GM20000 (cell line): ENCODE data around the gene ZNF584.

Source experiments
- DNase-seq: peaks from one replicate; pipeline ENCODE4 v3.0.0; 2012; ENCODE audit warnings: low spot score
- TF ChIP-seq, protein P1 (sequence below): IDR thresholded peaks from 2 replicates; pipeline ENCODE4 v1.5.1; 2012; ENCODE audit warnings: mild to moderate bottlenecking, control low read depth; ENCODE audit errors: extremely low read depth, missing control alignments

The ZNF584 gene

GRCh38 chr19:58451358-58452101 is 43.1 kb downstream of the ZNF584 start, which contains the start of gene ZNF324B:
ZNF324B (plus strand) TSS chr19:58451622; CDS start chr19:58453702, 2,080 bp downstream.
- TF ChIP-seq, protein P1, sequence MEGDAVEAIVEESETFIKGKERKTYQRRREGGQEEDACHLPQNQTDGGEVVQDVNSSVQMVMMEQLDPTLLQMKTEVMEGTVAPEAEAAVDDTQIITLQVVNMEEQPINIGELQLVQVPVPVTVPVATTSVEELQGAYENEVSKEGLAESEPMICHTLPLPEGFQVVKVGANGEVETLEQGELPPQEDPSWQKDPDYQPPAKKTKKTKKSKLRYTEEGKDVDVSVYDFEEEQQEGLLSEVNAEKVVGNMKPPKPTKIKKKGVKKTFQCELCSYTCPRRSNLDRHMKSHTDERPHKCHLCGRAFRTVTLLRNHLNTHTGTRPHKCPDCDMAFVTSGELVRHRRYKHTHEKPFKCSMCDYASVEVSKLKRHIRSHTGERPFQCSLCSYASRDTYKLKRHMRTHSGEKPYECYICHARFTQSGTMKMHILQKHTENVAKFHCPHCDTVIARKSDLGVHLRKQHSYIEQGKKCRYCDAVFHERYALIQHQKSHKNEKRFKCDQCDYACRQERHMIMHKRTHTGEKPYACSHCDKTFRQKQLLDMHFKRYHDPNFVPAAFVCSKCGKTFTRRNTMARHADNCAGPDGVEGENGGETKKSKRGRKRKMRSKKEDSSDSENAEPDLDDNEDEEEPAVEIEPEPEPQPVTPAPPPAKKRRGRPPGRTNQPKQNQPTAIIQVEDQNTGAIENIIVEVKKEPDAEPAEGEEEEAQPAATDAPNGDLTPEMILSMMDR: no peak
- DNase-seq: peak; percentile 97

- TF ChIP-seq, protein P1: no peak
- DNase-seq: no peak
Observed at GRCh38 chr19:58453743-58454142, 45.3 kb downstream of the ZNF584 start.

DNA sequence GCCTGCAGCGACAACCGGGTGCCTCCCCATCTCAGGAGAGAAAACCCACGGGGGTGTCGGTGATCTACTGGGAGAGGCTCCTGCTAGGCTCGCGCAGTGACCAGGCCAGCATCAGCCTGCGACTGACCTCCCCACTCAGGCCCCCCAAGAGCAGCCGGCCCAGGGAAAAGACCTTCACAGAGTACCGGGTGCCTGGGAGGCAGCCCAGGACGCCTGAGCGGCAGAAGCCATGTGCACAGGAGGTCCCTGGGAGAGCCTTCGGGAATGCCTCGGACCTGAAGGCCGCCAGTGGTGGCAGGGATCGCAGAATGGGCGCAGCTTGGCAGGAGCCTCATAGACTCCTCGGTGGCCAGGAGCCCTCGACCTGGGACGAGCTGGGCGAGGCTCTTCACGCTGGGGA is 46.9 kb downstream of the ZNF584 start:
- DNase-seq: no peak

DNA sequence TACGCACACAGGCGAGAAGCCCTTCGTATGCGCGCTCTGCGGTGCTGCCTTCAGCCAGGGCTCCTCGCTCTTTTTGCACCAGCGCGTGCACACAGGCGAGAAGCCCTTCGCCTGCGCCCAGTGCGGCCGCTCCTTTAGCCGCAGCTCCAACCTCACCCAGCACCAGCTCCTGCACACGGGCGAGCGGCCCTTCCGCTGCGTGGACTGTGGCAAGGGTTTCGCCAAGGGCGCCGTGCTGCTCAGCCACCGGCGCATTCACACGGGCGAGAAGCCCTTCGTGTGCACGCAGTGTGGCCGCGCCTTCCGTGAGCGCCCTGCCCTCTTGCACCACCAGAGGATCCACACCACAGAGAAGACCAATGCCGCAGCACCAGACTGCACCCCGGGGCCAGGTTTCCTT is 47.7 kb downstream of the ZNF584 start:
- TF ChIP-seq, protein P1: no peak
- no peak for DNase-seq

More for the DNA sequence above, 46.9 kb downstream of the ZNF584 start:
- TF ChIP-seq, protein P1: no peak

DNA sequence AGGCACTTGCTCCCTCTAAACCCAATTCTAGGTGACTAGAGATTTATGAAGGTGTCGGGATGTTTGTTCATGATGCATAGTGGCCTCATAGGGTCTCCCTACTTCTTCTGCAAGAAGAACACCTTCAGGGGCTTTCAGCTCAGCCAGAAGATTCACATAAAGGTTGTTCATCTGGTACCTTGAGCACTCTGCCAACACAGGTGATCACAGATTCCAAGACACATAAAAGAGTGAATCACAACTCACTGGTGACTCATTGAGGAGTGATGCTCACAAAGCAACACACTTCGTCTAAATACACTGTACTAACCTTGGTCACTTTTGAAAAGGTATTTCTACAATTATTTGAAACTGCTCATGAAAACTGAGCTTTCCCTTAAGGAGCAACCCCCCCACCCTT is 51.6 kb downstream of the ZNF584 start:
- TF ChIP-seq, protein P1: no peak

DNA sequence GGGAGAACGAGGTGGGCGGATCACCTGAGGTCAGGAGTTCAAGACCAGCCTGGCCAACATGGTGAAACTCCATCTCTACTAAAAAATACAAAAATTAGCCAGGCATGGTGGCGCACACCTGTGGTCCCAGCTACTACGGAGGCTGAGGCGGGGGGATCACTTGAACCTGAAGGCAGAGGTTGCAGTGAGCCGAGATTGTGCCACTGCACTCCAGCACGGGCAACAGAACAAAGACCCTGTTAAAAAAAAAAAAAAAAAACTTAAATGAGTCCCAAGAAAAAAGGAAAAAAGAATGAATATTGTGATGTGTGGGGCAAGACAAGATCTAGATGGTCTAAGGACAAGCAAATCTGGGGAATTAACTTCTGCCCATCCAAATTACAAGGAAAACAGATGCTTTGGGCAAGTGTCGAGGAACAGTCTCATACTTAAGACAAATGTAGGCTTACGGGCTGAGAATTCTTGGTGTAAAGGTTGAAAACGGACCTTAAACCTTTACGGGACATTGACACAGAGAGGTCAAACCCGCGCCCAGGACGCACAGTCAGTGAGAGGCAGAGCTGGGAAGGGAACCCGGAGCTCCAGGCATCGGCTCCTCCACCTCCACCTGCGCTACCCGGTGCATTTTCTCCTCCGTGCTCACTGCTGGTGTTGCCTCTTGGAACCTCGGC is 57.8 kb downstream of the ZNF584 start:
- TF ChIP-seq, protein P1: no peak
- DNase-seq: no peak

More for the DNA sequence above, 51.6 kb downstream of the ZNF584 start:
- no peak for DNase-seq
